DMS53 (cell line): ENCODE measurements around the gene ARL6IP5.

Experiments
- DNase-seq: peaks from one replicate; lab custom pipeline; 2025; lab: John Stamatoyannopoulos, UW

Gene ARL6IP5

DNA sequence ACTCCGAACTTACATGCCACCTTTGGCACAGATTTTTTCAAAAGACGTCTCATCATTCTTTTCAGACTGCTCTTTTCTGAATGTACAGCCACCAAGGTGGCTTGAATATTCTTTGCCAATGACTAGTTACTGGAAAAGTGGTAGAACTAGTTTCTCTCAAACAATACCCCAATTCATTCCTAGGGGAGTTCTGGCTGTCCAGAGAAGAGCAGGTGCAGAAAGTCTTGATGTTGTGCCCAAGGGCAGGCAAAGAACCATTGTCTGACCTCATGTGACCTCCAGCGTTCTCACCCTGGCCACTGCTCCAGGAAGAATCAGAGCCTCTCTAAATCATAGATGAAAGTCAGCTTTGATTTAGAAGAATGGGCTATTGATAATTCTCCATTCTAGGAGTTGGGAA is 32.2 kb downstream of the ARL6IP5 start:
- peak; percentile 42 for DNase-seq

DNA sequence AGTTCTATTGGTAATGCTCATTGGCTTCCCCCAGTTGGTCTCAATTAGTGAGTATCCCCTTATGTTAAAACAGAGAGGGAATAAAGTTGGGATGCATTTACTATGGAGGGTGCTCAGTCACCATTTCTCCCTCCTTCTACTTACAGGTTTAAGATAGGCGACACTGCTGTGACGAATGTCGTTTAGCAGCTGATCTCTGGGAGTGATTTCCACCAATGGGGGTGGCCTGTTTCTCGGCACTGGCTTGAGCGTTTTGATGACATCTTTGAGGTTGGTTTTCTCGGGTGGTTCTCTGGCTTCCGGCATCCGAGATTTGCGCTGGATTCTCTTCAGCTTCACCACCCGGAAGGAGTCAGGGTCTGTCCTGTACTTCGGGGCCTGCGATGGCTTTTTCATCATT is 33.8 kb downstream of the ARL6IP5 start:
- DNase-seq = no peak

DNA sequence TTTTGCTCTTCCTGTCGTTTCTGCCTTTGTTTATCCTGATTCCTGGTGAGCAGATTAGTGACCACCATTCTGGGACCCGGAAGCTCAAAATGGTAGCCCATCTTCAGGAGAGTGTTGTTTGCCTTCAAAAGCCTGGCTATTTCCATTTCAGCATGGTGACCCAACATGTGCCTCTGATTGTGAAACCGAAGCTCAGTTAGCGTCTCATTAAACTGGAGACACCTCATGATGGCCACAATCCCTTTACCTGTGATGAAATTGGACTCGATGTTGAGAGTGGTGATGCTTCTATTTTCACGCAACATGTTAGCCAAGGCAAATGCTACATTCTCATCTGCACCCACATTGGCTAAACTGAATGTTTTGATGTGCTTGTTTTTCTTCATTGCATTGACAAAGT is 34.4 kb downstream of the ARL6IP5 start:
- DNase-seq = no peak

DNA sequence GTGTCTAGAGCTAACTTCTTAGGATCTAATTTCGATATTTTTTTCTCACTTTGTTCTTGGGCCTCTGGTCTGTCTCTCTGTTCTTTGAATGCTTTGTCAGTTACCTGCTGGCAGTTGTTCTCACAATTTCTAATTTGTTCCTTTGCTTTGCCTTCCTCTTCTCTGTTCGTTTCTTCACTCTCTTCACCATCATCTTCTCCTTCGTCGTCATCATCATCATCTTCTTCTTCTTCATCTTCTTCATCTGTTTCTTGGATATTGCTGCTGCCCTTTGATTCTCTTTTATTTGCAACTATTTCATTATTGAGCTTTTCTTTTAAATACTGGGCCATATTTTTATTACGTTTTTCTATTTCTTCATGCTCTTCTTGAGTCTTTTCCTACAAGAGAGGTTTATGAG is 34.9 kb downstream of the ARL6IP5 start:
- DNase-seq = no peak

DNA sequence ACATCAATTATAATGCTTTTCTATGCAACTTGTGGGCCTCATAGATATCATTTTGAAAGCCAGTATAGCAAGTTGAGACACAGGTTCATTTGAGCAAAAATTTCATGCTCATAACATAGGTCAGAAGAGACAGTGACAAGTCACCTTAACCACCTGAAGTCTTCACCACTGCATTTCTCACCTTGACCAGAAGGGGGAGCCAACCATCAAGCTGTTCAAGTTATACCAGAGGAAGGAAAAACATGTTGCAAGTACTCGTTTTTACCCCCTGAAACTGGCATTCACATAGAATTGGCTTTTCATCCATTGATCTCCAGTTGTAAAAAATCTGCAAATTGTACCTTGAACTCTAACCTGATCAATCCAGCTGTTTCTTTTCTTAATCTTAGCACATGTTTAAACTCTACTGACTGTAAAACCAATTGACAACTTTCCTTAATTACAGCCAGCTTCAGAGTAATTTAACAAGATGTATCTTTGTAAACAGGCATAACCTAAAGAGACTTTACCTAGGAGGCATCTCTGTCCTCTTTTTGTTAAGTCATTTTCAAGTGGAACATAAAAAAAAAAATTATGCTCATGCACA is 36.2 kb downstream of the ARL6IP5 start:
- peak; percentile 63 for DNase-seq

DNA sequence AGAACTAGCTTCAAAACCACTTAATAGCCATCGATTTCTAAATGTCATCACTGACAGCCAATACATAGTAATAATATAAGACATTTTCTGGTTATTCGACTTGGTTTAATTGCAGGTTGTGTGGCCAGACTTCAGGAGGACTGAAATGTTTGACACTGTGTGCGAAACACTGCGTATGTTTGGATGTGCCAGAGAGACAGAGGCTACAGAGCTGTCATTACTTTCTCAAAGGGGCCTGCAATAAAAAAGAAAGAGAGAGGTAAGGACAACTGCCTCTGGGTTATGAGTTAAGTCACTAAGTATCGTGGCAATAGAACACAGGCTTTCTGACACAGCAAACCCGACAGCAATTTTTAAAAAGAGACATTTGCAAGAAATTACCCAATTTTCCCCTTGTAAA is 36.8 kb downstream of the ARL6IP5 start:
- DNase-seq = no peak

DNA sequence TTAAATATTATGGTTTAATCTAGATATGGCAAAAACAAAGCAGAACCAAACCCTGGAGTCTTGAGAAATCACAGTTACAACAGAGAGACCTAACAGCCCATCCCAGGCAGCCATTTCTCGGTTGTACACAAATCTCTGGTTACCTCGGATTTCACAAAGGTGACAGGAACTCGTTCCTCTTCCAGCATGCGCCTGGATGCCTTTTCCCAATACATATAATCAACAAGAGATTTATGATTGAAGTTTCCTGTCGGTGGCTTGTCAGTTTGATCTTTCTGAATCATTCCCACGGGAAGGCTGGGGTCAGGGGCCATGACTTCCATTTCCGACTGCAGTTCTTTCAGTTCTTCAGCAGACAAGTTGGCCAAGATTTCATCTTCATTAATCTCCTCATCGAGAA is 37.2 kb downstream of the ARL6IP5 start:
- no peak for DNase-seq

DNA sequence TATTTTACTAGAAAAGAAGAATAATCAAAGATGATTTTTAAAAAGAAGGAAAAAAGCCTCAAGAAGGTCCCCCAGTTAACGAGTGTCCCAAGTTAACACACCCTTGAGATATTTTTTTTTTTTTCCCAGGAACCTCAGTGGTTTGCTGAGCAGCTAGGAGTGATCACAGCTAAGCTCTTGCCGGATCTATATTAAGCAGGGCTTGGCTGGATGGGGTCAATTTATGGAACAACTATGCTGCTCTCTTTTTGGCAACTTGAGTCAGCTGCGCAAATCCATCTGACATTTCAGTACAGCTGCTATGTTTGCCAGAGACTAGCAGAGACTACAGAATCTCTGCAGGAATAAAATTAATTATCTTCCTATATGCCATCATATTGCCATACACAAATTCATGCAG is 37.7 kb downstream of the ARL6IP5 start, which contains the start of gene LMOD3:
Gene LMOD3, minus strand, starts transcription at position 193 of the 400 bp plus-strand sequence. CDS start 209 bp downstream, outside the sequence.
- DNase-seq = no peak

DNA sequence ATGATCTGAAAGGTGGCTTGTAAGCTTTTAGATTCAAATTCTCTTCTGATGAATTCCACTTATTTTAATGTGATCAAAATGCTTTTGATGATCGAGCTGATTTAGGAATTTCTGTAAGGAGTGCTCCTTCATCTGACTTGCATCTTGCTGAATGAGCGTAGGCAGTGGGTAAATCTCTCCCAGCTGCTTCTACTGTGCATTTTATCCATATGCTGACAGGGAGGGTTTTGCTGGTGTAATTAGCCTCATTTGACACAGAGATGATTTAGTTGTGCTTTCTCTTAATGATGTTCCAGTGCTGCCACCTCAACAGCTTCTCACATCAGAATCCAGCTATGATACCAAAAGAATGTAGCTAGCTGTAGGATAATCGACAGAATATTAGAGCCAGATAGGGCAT is 41.5 kb downstream of the ARL6IP5 start:
- DNase-seq = no peak

DNA sequence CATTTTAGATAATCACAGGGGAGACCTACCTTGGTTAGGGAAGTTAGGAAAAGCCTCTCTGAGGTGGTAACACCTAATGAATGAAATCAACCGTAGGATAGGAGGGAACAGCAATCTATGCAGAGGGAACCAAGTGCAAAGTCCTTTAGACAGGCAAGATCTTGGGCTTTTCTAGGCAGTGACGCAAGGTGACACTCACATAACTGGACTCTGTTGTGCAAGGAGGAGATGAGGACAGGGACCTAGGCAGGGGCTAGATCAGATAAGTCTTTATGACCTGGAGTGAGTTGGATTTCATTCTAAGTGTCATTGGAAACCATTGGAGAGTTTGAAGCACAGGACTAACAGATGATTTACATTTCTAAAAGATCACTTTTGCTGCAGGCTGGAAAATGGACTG is 42.3 kb downstream of the ARL6IP5 start:
- DNase-seq = no peak

DNA sequence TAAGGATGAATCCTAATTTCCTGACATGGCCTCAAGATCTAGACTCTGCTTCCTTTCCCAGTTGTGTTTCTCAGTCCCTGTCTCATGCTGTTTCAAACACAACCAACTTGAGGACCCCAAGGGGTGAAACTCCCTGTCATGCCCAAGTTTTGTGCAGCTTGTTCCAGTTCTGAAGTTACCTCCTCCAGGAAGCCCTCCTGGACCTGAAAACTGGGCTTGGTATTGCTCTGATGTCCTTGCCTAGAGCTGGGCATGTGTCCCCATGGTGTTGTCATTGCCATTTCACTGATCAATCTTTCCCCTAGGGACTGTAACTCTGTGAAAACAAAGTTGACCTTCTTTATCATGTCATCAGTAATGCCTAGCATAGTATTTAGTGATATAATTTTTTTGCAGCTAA is 43.8 kb downstream of the ARL6IP5 start:
- no peak for DNase-seq

DNA sequence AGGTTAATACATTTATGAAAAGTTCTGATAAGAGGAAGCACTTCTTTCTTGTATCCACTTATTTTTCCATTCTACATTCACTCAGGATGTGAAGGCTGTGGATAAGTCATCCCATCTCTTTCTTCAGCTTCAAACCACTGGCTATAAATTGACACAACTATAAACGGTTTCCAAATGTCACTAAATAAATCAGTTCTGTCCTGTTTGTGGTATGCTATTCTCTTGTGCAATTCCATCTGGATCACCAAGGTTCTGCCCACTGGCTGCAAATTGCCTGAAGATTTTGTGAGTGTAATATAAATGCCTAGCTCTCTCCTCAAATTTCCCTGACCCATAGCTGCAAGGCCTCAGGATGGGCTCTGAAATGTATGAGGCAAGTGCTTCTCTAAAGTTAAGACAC is 44.8 kb downstream of the ARL6IP5 start:
- no peak for DNase-seq

DNA sequence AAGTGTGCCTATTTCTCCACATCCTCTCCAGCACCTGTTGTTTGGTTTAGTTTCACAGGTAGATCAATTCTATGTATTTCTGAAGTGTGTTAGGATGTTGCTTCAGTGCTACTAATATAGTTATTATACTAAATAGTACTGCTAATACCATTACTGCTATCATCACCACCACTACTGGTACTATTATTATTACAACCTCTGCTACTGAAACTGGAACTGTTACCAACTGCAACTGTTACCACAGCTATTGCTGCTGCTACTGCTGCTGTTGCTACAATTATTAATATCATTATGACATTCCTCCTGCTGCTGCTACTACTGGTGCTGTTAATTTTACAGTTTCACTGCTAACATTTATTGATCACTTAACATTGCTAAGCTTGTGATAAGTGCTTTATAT is 46.0 kb downstream of the ARL6IP5 start:
- no peak for DNase-seq

DNA sequence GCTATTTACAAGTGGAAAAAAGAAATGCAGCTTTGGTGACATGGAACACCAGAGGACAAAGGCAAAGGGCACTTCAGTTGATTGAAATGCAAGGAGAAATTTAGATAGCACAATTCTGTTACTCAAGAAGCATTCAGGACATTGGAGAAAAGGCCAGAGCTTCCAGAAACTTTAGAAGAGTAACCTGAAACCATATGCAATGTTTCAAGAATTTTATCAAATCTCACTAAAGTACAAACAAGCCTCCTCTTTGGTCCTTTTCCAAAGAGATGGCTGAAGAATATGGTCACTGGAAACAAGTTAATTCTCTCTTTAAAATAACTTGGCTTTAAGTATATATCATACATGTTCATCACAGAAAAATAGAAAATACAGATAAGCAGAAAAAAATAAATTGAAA is 52.3 kb downstream of the ARL6IP5 start:
- DNase-seq = no peak

DNA sequence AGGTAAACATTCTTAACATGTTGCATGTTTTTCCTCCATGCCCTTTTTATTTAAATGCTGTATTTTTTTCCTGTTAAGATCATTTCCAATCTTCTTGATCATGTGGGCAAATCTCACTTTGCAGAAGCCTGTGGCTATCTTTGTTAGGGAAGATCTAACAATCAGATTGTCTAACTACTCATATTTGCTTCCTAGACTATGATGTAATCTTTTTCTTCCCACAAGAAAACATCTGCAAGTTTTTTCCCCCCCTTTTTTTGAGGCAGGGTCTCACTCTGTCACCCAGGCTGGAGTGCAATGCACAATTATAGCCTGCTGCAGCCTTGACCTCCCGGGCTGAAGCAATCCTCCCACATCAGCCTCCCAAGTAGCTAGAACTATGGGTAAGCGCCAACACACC is 52.7 kb downstream of the ARL6IP5 start:
- DNase-seq = no peak

DNA sequence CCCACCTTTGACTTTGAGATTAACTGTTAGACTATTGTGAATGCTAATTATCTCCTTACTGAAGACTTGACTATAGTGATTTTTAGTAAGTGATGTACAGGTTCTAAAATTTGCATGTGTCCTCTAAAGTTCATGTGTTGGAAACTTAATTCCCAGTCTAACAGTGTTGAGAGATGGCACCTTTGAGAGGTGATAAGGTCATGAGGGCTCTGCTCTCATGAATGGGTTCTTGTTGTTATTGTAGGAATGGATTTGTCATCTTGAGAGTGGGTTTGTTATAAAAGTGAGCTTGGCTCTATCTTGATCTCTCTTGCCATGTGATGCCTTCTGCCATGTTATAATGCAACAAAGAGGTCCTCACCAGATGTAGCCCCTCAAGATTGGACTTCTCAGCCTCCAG is 56.6 kb downstream of the ARL6IP5 start:
- no peak for DNase-seq

DNA sequence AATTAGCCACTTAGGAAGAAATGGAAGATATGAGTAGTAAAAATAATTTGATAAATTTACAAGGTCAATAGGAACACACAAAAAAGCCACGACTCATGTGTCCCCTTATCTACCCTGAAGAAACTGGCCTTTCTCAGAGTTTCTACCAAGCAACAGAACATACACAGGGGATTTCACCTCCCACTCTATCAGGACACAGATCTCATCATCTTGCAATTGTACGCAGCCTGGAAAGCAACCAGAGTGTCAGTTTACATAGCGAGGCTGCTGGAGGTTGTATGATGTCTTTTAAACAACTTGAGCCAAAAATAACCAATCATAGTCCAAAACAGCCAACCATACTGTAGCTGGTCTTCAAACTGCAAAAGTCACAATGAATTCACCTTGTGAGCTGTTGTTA is 57.4 kb downstream of the ARL6IP5 start:
- DNase-seq = no peak

DNA sequence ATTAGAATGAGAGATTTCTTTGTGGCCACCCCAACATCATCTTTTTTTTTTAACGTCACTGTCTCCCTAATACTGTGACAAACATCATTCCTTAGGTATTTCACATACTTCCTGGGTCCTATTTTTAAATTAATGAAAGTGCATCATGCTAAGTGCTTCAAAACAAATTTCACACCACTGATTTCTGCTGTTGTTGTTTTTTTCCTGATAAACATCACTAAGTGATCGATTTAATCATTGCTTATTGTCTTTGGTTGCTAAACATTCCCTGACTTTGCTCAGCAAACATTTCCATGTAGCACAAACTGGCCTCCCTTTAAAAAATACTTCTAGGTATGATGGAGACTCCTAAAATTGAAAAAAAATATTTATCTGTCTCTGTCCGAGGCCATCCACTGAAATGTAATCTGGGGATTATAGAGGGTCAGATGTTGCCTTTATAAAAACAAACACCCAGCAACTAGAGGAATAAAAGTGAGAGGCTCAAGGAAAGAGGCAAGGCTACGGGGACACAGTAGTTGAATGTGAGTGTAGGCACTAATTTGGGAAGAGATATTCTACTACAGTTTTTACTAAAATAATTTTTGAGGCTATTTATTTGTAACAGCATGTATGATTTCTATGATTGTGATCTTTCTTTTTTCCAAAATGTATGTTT is 58.2 kb downstream of the ARL6IP5 start:
- DNase-seq = no peak

DNA sequence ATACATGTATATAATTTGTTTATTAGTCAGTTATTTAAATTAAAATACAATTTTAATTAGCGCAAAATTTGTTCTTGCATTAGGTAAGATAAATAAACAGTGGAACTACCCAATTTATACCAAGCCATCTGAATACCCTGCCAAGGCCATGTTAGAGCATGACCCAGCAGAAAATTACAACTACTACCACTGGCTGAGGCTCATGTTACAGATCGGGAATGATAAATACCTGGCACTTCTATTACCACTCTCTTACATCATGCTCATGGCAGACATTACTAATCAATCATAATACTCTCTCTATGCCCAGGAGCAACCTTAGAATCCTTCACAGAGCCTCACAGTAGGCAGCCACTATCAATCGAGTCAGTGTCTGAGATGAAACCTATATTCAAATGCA is 58.9 kb downstream of the ARL6IP5 start:
- peak; percentile 40 for DNase-seq

DNA sequence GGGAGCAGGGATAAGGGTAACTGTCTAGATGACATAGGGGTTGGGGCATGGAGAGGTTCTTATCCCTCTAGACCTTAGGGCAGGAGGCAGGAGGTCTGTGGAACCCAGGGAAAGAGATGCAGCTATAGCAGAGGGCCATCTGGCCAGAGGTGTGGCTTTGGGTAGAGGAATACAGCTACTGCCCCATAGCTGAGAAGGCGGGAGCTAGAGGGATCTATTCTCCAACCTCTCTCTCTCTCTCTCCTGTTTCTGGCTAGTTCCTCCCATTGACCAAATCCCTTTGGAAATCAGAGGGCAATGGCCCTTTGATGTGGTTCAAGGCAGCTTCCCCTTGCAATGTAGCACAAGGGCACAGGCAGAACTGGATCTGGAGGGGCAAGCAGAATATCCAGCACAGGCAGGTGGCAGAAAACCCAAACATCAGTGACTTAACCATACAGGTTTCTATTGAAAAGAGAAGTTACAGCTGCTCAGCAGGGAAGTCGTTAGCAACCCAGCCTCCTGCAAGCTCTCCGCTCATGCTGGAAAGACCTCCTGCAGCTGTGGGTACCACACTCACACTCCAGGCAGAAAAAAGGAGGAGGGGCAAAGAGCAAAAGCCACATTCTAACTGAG is 60.0 kb downstream of the ARL6IP5 start:
- DNase-seq = peak; percentile 3

DNA sequence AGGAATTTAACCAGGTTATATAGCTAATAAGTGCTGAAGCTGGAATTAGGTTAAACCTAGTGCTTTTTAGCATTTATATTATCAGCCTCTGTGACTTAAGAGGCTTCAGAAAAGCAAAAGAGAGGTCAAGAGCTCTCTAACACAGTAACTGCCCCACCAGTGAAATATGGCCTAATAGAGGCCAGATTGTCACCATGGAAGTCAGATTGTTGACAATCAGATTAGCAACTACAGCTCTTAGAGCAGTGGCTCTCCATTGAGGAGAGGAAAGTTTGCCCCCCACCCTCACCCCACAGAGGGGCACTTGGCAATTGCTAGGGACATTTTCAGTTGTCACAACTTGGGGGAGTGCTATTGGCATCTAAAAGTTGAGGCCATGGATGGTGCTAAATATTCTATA is 61.0 kb downstream of the ARL6IP5 start:
- DNase-seq = no peak

DNA sequence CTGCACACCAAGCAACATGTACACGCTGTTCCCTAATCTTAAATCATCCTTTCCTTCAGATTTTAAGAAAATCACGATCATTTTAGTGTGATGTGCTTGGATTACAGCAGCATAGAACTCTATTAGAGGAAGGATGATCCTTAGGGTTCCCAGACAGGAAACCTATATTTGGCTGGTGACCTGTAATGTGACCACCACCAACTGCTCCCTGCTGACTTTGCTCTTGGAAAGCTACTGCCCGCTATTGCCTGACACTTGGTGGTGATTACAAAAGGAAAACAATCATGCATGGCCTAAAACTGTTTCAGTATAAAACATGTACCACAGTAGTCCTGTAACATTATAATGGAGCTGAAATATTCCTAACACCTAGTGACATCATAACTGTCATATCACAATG is 64.8 kb downstream of the ARL6IP5 start:
- no peak for DNase-seq
